Ovary (tissue), 9 donors: ENCODE data around the gene F12. TPM values are rescaled to one million over a fixed set of nuclear protein-coding genes. Genes with fewer than 3 reads are reported as not detected.

Source experiments
- DNase-seq, 5 donors: peaks; one replicate each; pipeline ENCODE4 v3.0.0-alpha.2; 2019 to 2020
- H3K27ac ChIP-seq, 2 donors: fragments of 200-600 bp; one replicate each; pipeline versions ENCODE4 v1.5.1 to v1.8.0; 2019 to 2022
- H3K27me3 ChIP-seq: fragments of 200-600 bp; one replicate; pipeline ENCODE4 v1.8.0; 2022
- H3K36me3 ChIP-seq: fragments of 200-600 bp; sonication (generic); one replicate; pipeline ENCODE4 v1.5.1; 2019
- H3K4me1 ChIP-seq: one replicate; pipeline ENCODE4 v1.8.1; 2013; ENCODE audit warnings: mild to moderate bottlenecking, moderate library complexity; ENCODE audit not compliant: insufficient read depth
- H3K4me3 ChIP-seq: fragments of 200-600 bp; sonication (generic); one replicate; pipeline ENCODE4 v1.5.1; 2017
- H3K9me3 ChIP-seq, 2 donors: fragments of 200-600 bp in 1 of 2; sonication (generic) in 1 of 2; one replicate each; pipeline versions ENCODE4 v1.5.1 to v1.8.1; 2013 to 2019; ENCODE audit warnings: mild to moderate bottlenecking in 1 of 2, moderate library complexity in 1 of 2
- EP300 ChIP-seq: sonication (generic); formaldehyde crosslinking; IDR thresholded peaks from one replicate; pipeline ENCODE4 v1.6.1; 2017; ENCODE audit warnings: antibody characterized with exemption
- POLR2A ChIP-seq: fragments of 450-650 bp; IDR thresholded peaks from one replicate; pipeline ENCODE4 v1.6.1; 2017; ENCODE audit warnings: antibody characterized with exemption, mild to moderate bottlenecking, moderate library complexity
- WGBS, 3 donors: extraction: QIAGEN DNeasy Blood & Tissue Kit in 1 of 3; methylation state at CpG; one replicate each; pipeline versions ENCODE4 v1.1.5 to v1.1.7; 2013 to 2017; 5-methylcytosine and 5-hydroxymethylcytosine counted together
- intact Hi-C, 4 donors: fragments of 100-400 bp; cut with DNase I; formaldehyde crosslinking; loops; one replicate each; pipeline versions ENCODE4 v1.11.0 to v1.15.1; 2022 to 2023
- polyA plus RNA-seq, 2 donors: library from polyadenylated mRNA; stranded (reverse); fragments of 200-250 nt in 1 of 2; fragments of 350-450 nt in 1 of 2; fragmentation: Illumina TruSeq in 1 of 2; extraction: RNeasy Lipid Tissue Mini Kit (QIAGEN cat#74804) in 1 of 2; gene quantifications; one replicate each; pipeline ENCODE4 v1.2.3, GENCODE V29; 2013 to 2014
- total RNA-seq, 7 donors: library from RNA; depleted of rRNA in 2 of 7; stranded (reverse); fragments of >200 nt in 2 of 7; fragmentation: NEBNext Ultra II Directional in 3 of 7; extraction: Animal tissue kit (Norgen Biotek cat#: 25700) in 3 of 7; gene quantifications; one replicate each; pipeline versions ENCODE4 v1.1.0 to v1.2.4, GENCODE V29; 2016 to 2023
- TF ChIP-seq, protein P1 (sequence below), 3 donors: fragments of 450-650 bp in 2 of 3; fragments of 200-600 bp in 1 of 3; IDR thresholded peaks; one replicate each; pipeline versions ENCODE4 v1.5.1 to v1.8.0; 2016 to 2022; ENCODE audit warnings: antibody characterized with exemption in 3 of 3, mild to moderate bottlenecking in 1 of 3
- donor health status: DM: no; HTN: no; CAD: no; lungs with moderate emphysema.
- donor health status: DM: no; HTN: no; CAD: no.
- donor health status: Bipolar disorder and iron deficiency.
- donor health status: DM: yes; HTN: yes; CAD: no.
- donor health status: DM: no; HTN: no; CAD: no.
- donor health status: DM: yes; HTN: yes; CAD: no.

The F12 gene
- total and polyA plus RNA-seq, 9 donors: 0.28 to 1.7 TPM; not detected in 7

DNA sequence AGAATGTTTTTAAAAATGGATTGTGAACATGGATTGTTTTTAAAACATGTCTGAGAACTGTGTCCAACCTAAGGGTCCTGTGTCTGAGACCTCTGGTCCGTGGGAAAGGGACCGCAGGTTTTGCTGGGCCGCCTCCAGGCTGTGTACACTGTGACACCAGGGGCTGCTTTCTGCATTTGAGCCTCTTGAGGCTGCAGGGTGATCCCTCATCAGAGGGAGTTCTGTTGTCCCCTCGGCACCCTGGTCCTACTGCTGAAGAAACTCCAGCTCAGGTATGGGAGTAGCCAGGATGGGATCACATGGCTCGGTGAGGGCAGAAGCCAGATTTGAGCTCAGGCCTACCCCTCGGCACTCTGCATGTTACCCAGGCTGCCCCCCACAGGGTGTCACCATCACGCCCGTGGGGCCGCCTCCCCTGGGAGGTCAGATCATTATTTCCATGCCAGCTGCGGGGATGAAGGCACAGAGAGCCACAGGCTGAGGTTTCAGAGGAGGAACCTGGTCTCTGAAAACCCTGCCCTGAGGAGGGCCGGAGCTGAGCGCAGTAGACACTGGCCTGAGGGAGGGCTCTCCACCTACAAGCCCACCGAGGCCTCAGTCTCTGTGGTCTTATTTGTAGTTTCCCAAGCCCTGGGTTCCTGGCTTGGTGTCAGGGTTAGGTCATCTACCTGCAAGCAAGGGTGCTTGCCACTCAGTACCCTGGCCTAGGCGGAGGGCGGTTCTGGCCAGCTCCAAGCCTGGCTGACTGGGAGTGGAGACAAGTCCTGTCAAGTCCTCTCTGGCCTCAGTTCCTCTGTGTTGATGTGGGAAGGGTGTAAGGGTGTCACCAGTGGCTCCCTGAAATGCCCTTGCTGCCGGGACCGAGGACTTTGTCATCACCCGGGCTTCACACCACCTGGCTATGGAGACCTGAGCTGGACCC, 40.0 kb upstream of the F12 start:
- Histone ChIP-seq H3K27ac (no peak overlapping the region), H3K36me3 (no peaks in the 10 kb centered on the region), H3K9me3 (no peaks in the 10 kb centered on the region), H3K4me1 (peaks cover 10% of the 10 kb centered on the region), H3K4me3 (no peak overlapping the region), H3K27me3 (no peaks in the 10 kb centered on the region)
- no peak for DNase-seq
- TF ChIP-seq POLR2A: no peak
- TF ChIP-seq, protein P1, sequence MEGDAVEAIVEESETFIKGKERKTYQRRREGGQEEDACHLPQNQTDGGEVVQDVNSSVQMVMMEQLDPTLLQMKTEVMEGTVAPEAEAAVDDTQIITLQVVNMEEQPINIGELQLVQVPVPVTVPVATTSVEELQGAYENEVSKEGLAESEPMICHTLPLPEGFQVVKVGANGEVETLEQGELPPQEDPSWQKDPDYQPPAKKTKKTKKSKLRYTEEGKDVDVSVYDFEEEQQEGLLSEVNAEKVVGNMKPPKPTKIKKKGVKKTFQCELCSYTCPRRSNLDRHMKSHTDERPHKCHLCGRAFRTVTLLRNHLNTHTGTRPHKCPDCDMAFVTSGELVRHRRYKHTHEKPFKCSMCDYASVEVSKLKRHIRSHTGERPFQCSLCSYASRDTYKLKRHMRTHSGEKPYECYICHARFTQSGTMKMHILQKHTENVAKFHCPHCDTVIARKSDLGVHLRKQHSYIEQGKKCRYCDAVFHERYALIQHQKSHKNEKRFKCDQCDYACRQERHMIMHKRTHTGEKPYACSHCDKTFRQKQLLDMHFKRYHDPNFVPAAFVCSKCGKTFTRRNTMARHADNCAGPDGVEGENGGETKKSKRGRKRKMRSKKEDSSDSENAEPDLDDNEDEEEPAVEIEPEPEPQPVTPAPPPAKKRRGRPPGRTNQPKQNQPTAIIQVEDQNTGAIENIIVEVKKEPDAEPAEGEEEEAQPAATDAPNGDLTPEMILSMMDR (IDR thresholded peaks at IDR 0.05): no peak
- TF ChIP-seq EP300: no peak
- 89 to 90% (median 90%) methylated on average over 17 to 18 of the region's 18 CpGs for WGBS, 3 donors
- intact Hi-C loops: loop anchor here in 3 of 4 donors (2.0 to 10.0 kb wide), 6 partner anchors 32 to 335 kb away; partner anchors contain the start of genes MXD3 (in 2 of the 3) and F12 (in 1 of the 3)

DNA sequence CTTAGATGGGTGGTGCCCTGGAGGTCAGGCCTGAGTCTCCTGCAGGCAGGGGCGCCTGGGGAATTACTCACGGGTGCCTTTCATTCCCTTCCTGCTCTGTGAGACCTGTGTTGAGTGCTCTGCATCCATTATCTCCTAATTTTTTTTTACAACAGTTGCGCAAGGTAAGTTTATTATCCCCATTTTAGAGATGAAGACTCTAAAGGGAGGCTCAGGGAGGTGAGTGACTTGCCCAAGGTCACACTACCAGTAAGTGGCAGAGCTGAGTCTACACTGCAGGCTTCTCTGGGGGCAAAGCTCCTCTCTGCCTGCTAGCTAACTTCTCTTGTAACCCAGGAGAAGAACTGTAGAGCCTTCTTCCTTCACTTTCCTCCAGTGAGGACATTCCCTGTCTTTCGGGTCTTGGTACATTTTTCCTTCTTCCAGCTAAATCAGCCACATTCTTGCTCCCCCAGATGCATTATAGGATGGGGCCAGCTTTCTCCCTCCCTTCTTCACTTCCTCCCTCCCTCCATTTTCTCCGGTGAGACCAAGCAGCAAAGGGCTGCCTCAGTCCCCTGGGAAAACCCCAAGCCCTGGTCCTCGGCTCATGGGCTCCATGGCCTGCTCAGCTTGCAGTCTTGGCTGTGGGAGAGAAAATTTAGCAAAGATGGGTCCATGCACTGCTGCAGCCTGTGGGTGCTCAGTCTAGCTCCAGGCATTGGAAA, 39.0 kb upstream of the F12 start:
- Histone ChIP-seq H3K4me3 (no peak overlapping the region), H3K9me3 (no peaks in the 10 kb centered on the region), H3K4me1 (peaks cover 6% of the 10 kb centered on the region), H3K36me3 (no peaks in the 10 kb centered on the region), H3K27me3 (no peaks in the 10 kb centered on the region), H3K27ac (no peak overlapping the region)
- intact Hi-C loops: loop anchor here in 2 of 4 donors (2.0 to 5.0 kb wide), 2 partner anchors 41 to 44 kb away; partner anchors contain the start of gene F12 (in 1 of the 2)
- TF ChIP-seq POLR2A (no peak), EP300 (no peak)
- TF ChIP-seq, protein P1 (IDR thresholded peaks at IDR 0.05): no peak
- no peak for DNase-seq
- 81 to 88% (median 82%) methylated on average over 6 of the region's 6 CpGs for WGBS, 3 donors

DNA sequence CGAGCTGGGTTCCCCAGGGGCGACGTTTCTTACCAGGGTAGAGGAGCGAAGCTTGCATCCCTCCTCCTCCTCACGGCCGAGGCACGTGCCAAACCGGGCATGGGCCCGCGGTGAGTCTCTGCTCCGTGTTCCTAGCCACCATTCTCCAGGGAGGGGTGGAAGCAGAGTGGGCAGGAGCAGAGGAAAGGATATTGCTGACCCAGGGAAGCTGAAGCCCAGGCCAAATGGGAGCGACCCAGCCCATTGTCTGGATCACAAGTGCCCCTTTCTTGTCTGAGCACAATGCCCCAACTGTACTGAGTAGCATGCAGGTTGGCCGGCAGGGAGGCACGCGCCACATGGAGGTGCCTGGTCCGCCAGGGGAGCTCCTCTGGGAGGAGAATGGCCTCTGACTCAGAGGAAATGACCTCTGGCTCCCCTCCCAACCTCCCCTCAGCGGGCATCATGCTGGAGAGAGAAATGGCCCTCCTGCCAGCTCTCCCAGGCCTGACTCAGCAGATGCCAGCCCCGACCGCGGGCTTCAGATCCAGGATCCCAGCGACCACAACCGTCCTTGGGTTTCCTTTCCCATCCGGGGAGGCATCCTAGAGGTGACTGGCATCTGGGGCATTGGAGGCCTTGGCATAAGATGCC, 38.4 kb upstream of the F12 start:
- TF ChIP-seq EP300 (no peak), POLR2A (no peak)
- TF ChIP-seq, protein P1 (IDR thresholded peaks at IDR 0.05): no peak
- no peaks in the 10 kb centered on the region for H3K27me3 ChIP-seq

More for the DNA sequence above, 38.4 kb upstream of the F12 start:
- WGBS, 3 donors: 21 to 22% (median 22%) methylated on average over 19 to 23 of the region's 23 CpGs
- H3K27ac ChIP-seq: no peak overlapping the region
- H3K4me3 ChIP-seq: peak overlapping the region; percentile 42
- intact Hi-C loops: loop anchor here in 2 of 4 donors (2.0 to 5.0 kb wide), 2 partner anchors 40 to 43 kb away; partner anchors contain the start of gene F12 (in 1 of the 2)
- peak in 1 of 5 donors; percentile 57 for DNase-seq
- H3K9me3 ChIP-seq: no peaks in the 10 kb centered on the region
- peaks cover 6% of the 10 kb centered on the region for H3K4me1 ChIP-seq
- no peaks in the 10 kb centered on the region for H3K36me3 ChIP-seq
